Panc1 (cell line): Measurements from ENCODE around the gene SELE.

Experiments used
- POLR2AphosphoS5 ChIP-seq: IDR thresholded peaks from 2 replicates; pipeline ENCODE4 v1.6.1; 2012; ENCODE audit warnings: mild to moderate bottlenecking, low read depth, low read length, moderate library complexity
- TF ChIP-seq, protein P1 (sequence below): fragments of 450-650 bp; IDR thresholded peaks from 2 replicates; pipeline ENCODE4 v1.5.1; 2017; ENCODE audit warnings: mild to moderate bottlenecking

DNA sequence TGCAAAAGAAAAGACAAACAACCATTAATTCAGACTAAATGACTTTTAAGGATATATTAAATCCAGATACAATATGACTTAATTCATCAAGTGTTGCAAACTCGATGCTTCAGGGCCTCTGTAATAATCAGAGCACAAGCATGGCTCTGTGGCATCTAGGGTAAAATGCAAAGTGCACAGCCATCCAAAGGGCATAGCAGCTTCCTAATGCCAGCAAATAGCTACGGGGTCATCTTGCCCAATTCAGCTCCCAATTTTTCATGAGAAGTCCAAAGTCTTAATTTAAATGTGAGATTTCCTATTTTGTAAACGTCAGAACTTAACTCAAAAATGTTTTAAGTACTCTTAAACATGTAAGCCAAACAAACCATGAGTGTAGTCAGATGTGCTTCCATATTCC lies 7.9 kb downstream of the SELE start:
- TF ChIP-seq, protein P1, sequence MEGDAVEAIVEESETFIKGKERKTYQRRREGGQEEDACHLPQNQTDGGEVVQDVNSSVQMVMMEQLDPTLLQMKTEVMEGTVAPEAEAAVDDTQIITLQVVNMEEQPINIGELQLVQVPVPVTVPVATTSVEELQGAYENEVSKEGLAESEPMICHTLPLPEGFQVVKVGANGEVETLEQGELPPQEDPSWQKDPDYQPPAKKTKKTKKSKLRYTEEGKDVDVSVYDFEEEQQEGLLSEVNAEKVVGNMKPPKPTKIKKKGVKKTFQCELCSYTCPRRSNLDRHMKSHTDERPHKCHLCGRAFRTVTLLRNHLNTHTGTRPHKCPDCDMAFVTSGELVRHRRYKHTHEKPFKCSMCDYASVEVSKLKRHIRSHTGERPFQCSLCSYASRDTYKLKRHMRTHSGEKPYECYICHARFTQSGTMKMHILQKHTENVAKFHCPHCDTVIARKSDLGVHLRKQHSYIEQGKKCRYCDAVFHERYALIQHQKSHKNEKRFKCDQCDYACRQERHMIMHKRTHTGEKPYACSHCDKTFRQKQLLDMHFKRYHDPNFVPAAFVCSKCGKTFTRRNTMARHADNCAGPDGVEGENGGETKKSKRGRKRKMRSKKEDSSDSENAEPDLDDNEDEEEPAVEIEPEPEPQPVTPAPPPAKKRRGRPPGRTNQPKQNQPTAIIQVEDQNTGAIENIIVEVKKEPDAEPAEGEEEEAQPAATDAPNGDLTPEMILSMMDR = no peak
- TF ChIP-seq POLR2AphosphoS5 = no peak
